ENCODE data around the gene SCN4B.
"Not testable (repeated sequence)": the region's sequence is repeated elsewhere in the genome, so short reads cannot be mapped to it uniquely, and the experiment has no call there.

SCN4B gene, protein sequence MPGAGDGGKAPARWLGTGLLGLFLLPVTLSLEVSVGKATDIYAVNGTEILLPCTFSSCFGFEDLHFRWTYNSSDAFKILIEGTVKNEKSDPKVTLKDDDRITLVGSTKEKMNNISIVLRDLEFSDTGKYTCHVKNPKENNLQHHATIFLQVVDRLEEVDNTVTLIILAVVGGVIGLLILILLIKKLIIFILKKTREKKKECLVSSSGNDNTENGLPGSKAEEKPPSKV

DNA sequence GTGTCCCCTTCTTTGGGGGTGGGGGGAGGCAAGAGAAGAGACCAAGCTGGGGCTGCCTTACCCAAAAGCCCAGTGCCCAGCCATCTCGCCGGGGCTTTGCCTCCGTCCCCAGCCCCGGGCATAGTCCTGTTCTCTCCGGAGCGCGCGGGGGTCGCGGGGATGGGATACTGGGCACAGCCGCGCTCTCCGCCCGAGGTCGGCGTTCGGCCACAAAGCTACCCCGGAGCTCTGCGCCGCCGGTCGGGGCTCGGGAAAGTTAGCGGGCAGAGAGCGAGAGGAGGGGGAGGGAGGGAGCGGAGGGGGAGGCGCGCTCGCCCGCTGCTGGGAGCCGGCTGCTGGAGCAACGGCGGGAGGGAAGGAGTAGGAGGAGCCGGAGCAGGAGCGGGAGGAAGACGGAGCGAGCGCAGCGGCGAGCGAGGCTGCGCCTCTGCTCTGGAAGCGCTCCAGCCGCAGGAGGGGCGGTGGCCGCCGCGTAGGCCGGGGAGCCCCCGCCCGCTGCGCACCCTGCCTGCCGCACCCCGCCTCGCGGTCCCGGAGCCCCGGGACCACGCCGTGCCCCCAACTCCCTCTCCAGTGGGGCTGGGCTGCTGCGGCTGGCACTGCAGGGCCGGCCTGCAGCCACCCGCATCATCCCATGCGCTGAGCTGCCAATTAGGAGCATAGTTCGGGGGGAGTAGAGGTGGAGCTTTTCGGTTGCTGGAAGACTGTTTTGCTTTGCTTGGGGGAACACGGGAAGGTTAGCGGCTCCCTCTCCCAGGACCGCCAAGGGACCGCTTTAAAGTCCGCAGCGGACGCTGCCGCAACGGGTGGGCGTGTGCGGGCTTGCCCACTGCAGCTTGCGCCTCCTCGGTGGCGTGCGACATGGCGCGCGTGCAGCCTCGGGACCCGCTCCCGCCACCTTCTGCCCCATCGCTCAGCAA, at the start of gene SCN4B:
SCN4B (minus strand) TSS at position 272 of the 920 bp plus-strand sequence; CDS start at position 122, 150 bp downstream.
- peak within 1 kb of the TSS; percentile 2; the same call in 1 of the 2 replicates for H3K4me3 ChIP-seq (ENCODE audit: low read length)
- no peak for TF ChIP-seq ZNF274 (IDR thresholded peaks at IDR 0.05; ENCODE audit: low read depth, low read length)

DNA sequence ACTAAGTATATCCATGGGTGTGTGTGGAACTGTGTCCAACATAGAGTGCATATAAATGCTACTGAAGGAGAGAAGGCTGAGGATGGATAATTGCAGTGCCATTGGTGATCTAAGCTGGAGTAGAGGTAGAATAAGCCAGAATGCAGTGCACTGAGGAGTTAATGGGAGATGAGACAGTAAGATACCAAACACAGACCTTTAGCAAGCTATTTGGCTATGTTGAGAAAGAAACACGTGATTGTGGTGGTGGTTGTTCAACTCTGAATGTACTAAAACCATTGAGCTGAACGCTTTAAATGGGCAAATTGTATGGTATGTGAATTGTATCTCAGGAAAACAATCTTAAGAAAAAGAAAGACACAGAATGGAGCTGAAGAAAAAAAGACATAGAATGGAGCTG, 49.3 kb upstream of the SCN4B start:
- no peak overlapping the region for H3K4me3 ChIP-seq (ENCODE audit: low read length)
- TF ChIP-seq ZNF274 (IDR thresholded peaks at IDR 0.05; ENCODE audit: low read depth, low read length), result no peak

DNA sequence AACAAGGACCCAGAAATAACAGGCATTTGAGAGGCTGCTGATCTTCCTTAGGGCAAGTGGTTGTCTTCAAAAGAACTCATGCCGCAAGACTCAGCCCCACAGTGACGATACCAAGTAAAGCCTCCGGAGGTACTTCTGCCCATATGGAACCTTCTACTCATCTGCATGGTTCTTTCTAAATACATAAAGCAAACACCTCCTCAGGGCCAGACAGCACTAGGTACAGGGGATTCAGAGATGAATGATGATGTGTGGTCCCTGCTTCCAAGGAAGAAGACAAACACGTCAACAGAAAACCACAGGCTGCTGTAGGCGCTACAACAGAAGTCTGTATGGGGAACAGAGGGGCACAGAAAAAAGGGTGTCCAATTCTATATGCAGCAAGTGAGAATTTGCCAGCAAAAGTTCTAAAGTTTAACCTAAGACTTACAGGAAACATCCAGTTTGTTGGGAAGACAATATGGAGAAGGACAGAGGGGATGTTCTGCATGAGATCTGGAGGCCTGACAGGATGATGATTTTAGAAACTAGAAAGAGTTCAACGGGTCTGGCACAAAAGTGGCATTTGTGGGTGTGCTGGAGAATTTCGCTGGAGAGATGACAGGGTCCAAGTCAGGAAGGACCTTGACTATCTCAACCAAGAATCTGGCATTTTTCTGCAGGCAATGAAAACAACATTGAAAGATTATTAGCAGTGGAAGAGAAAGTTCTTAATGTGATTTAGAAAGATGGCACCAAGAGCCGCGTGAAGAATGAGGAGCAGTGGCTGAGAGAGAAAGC, 48.5 kb upstream of the SCN4B start:
- no peak overlapping the region for H3K4me3 ChIP-seq (ENCODE audit: low read length)
- no peak for TF ChIP-seq ZNF274 (IDR thresholded peaks at IDR 0.05; ENCODE audit: low read depth, low read length)

DNA sequence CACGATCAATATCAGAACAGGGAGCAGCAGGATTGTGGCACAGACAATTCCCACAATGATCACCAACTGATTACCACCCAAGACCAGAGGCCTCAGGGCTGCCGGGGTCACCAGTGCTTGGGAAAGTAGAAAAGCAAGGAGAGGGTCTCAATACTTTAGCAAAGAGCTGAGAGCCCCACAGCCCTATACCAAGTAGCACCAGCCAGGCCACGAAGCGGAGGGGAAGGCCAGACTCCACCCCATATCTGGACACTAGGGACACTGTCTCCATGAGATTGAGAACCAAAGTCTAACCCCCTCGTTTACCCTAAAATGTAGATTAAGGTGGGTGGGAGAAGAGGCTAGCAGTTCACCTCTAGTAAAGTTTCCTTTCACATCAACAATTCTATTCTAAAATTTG, 47.9 kb upstream of the SCN4B start:
- H3K4me3 ChIP-seq (ENCODE audit: low read length), result no peak overlapping the region
- TF ChIP-seq ZNF274 (IDR thresholded peaks at IDR 0.05; ENCODE audit: low read depth, low read length), result no peak

DNA sequence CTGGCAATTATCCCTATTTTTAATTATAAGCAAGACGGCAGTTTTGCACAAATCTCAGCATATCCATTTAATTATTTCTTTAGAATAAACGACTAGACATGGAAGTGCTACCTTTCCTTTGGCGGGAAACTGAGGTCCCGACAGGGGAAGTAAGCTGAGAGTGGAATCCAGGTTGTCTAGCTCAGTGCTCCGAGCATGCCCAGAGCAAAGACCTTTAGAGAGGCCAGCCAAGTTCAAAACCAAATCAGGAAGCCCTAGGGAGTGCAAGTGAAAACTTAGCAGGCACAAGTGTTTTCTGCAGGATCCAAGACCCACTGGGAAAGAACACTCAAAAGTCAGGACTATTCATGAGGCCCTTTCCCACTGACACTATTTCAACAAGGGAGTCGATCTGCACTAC, 46.5 kb upstream of the SCN4B start:
- no peak for TF ChIP-seq ZNF274 (IDR thresholded peaks at IDR 0.05; ENCODE audit: low read depth, low read length)
- no peak overlapping the region for H3K4me3 ChIP-seq (ENCODE audit: low read length)

DNA sequence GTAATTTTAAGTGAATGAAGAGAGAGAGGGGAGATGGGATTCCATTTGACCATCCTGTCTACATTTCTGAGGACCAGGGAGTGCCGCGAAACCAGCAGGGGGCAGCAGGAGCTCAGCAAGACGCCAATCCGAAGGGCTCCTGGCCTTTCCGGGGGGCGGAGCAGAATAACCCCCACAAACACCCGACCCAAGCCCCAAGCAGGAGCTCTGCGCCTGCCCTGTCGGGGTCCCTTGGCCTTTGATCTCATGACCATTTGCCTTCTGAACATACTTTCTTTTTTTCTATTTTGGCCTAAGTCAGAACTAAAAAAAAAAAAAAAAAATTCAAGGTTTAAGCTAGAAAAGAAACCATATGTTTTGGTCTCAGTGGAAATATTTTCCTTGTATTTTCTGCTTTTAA, 45.7 kb upstream of the SCN4B start:
- no peak for TF ChIP-seq ZNF274 (IDR thresholded peaks at IDR 0.05; ENCODE audit: low read depth, low read length)
- H3K4me3 ChIP-seq (ENCODE audit: low read length), result no peak overlapping the region

DNA sequence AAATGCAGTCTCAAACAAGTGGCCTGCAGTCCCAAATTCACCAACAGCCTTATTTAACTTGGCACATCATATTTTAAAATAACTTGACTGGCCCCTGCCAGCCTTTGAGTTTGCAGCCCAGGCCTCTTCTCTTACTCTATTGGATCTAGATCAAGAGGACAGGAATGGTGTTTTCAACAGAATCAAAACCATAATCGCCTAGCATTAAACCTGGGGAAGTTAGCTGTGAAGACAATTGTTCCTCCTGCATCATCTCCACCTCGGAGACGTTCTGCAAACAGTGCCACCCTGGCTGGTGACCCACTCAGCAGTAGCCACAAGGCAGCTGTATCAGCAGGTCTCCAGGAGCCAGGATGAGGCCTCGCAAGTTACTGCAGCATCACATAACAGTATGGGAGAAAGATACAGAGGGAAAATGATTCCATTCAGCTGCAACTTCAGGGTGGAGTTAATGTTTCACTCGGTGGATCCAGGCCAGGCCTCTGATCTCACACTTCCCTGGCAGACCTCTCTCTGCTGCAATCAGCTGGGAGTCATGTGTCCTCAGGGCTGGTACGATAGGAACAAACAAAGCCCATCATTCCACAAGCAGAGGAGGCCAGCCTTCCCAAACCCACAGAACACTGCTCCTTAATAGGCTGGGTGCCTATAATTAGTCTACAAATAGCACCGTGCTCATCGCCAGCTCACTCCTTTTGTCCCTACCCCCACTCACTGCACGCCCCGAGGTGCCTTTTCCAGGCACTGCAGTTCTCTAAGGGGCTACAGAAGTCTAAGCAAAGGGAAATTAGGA, 42.4 kb upstream of the SCN4B start:
- no peak overlapping the region for H3K4me3 ChIP-seq (ENCODE audit: low read length)

DNA sequence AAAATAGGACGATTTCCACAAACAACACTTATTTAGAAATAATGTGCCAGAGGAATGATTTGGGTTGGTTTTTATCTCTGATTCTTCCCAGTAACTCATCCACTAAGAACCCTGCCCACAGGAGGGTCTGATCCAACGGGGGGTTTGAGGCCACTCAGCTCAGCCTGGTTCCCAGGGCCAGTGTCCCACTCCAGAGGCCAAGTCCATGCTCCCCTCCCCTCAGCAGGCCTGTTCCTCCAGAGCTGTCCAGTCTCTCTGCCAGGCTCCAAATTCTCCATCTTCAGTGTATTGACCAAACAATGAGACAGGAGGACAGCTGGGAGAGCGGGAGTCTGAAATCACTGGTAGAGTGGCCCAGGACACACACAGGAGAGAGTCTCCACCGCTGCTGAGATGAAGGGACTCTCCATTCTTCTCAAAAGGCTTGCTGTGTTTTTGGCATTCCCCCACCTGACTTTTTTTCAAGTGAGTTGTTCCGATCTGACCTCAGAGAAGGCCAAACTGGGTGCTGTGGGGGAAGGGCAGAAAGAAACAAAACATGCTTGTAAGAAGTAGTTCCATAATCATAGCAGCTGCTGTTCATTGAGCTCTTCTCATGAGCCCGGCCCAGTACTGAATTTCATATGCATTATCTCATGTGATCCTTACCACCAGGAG, 41.4 kb upstream of the SCN4B start:
- TF ChIP-seq ZNF274 (IDR thresholded peaks at IDR 0.05; ENCODE audit: low read depth, low read length), result no peak
- no peak overlapping the region for H3K4me3 ChIP-seq (ENCODE audit: low read length)

More for the DNA sequence above, 42.4 kb upstream of the SCN4B start:
- no peak for TF ChIP-seq ZNF274 (IDR thresholded peaks at IDR 0.05; ENCODE audit: low read depth, low read length)

DNA sequence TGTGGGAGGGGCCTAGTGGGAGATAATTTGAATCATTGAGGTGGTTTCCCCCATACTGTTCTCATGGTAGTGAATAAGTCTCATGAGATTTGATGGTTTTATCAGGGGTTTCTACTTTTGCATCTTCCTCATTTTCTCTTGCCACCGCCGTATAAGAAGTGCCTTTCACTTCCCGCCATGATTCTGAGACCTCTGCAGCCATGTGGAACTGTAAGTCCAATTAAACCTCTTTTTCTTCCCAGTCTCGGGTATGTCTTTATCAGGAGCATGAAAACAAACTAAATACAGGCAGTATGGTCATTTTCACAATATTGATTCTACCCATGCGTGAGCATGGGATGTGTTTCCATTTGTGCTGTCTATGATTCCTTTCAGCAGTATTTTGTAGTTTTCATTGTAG, 40.2 kb upstream of the SCN4B start:
- H3K4me3 ChIP-seq (ENCODE audit: low read length), result not testable (repeated sequence)

DNA sequence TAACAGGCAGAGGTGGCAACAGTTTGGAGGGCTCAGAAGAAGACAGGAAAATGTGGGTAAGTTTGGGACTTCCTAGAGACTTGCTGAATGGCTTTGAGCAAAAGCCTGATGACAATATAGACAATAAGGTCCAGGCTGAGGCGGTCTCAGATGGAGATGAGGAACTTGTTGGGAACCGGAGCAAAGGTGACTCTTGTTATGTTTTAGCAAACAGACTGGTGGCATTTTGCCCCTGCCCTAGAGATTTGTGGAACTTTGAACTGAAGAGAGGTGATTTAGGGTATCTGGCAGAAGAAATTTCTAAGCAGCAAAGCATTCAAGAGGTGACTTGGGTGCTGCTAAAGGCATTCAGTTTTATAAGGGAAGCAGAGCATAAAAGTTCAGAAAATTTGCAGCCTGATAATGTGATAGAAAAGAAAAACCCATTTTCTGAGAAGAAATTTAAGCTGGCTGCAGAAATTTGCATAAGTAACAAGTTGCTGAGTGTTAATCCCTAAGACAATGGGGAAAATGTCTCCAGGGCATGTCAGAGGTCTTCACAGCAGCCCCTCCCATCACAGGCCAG, 38.4 kb upstream of the SCN4B start:
- not testable (repeated sequence) for H3K4me3 ChIP-seq (ENCODE audit: low read length)

DNA sequence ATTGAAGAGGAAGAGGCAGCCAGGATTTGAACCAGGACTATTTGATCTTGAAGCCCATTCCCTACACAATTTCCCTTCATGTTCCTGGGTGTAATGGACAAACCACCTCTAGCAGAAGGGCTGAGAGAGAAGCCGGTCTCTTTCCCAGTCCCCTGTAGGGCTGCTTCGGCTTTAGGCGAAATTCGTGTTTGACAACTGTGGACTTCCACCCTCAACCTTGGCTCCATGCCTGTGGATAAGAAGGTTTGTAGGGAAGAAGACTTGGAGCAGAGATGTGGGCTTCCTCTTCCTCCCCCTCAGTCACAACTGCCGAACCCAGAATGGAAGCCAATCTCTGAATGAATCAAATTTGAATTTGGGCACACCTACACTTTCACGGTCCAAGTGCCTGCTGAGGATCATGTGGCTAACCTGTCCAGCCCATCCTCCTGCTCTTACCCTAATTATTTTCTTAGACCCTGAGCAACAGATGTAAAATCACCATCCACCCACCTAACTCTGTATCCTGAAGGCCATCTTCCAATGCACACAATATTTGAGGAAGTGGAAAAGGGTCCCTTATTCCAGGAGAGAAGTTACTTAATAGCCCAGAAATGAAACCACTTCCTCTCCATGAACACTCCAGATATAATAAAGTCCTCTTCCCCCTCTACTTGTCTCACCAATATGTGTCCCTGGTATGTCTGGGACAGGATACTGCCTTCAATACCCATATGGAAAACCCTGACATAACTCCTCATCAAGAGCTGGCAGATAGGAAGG, 33.9 kb upstream of the SCN4B start:
- H3K4me3 ChIP-seq (ENCODE audit: low read length), result no peak overlapping the region

DNA sequence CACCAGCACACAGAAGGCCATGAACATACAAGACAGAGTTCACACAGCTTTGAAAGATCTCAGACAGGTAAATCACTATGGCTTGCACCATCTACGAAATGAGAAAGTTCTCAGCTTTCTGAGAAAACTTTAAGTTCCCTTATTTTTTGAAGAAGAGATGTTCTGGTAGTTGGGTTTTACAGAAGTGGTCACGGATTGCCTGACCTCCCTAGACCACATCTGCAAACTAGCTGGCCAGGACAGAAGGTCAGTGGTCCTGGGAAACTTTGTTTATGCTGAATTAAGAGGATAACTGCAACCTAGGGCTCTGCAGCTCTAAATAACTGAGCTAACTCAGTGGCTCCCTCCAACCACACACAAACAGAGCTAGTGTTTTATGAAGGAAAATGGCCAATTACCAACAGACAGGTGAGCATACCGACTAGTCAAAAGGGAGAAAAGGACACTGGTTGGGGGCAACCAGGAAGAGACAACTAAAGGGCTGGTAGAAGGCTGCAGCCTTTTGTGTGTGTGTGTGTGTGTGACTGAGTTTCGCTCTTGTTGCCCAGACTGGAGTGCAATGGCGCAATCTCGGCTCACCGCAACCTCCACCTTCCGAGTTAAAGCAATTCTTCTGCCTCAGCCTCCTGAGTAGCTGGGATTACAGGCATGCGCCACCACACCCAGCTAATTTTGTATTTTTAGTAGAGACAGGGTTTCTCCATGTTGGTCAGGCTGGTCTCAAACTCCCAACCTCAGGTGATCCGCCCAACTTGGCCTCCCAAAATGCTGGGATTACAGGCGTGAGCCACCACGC, 32.4 kb upstream of the SCN4B start:
- no peak overlapping the region for H3K4me3 ChIP-seq (ENCODE audit: low read length)
- TF ChIP-seq ZNF274 (IDR thresholded peaks at IDR 0.05; ENCODE audit: low read depth, low read length), result no peak

More for the DNA sequence above, 33.9 kb upstream of the SCN4B start:
- no peak for TF ChIP-seq ZNF274 (IDR thresholded peaks at IDR 0.05; ENCODE audit: low read depth, low read length)

DNA sequence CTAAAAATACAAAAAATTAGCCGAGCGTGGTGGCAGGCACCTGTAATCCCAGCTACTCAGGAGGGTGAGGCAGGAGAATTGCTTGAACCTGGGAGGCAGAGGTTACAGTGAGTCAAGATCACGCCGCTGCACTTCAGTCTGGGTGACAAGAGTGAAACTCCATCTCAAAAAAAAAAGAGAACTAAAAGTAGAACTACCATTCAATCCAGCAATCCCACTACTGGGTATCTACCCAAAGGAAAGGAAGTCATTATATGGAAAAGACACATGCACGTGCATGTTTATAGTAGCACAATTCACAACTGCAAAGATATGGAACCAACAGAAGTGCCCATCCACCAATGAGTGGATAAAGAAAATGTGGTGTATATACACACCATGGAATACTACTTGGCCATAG, 31.1 kb upstream of the SCN4B start:
- not testable (repeated sequence) for H3K4me3 ChIP-seq (ENCODE audit: low read length)
